HG02973 (cell line): Measurements from ENCODE around the gene CLCA2.

Experiments used
- ATAC-seq: cut with Tn5 transposase; IDR thresholded peaks from one replicate; pipeline ENCODE4 v1.9.1; 2021; ENCODE audit warnings: moderate library complexity; ENCODE audit not compliant: unreplicated experiment

The CLCA2 gene, protein sequence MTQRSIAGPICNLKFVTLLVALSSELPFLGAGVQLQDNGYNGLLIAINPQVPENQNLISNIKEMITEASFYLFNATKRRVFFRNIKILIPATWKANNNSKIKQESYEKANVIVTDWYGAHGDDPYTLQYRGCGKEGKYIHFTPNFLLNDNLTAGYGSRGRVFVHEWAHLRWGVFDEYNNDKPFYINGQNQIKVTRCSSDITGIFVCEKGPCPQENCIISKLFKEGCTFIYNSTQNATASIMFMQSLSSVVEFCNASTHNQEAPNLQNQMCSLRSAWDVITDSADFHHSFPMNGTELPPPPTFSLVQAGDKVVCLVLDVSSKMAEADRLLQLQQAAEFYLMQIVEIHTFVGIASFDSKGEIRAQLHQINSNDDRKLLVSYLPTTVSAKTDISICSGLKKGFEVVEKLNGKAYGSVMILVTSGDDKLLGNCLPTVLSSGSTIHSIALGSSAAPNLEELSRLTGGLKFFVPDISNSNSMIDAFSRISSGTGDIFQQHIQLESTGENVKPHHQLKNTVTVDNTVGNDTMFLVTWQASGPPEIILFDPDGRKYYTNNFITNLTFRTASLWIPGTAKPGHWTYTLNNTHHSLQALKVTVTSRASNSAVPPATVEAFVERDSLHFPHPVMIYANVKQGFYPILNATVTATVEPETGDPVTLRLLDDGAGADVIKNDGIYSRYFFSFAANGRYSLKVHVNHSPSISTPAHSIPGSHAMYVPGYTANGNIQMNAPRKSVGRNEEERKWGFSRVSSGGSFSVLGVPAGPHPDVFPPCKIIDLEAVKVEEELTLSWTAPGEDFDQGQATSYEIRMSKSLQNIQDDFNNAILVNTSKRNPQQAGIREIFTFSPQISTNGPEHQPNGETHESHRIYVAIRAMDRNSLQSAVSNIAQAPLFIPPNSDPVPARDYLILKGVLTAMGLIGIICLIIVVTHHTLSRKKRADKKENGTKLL

DNA sequence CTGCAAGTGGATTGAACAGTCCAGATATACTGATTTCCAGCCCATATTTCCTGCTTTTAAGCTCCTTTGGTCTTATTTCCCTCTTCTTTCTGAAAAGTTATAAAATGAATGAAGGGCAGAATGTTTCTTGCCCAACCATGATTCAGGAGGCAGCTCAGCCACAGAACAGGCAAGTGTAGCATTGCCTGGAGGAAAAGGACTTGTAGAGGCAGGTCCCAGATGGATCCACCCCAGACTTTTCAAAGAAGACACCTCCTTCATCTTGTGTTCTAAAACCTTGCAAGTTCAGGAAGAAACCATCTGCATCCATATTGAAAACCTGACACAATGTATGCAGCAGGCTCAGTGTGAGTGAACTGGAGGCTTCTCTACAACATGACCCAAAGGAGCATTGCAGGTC is at the start of gene CLCA2:
Gene CLCA2, plus strand, starts transcription at position 299 of the 400 bp plus-strand sequence. Its CDS starts 77 bp downstream, at position 376.
- ATAC-seq, result no peak

DNA sequence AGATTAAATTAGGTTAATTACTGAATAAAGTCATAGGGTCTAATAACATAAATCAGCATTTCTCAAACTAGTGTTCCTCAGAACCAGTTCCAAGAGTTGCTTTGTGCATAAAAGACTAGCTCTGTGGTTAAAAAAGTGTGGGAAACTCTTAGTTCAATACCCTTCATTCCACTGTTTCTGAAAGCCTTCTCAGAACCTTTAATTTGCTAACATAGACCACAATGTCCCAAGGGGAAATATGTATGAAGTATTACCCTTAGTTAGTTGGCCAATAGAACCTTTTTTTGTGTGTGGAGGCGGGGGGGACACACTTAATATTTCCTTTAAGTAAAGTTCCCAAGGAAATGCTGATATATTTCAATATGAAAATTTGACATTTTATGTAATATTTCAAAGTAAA is 48.3 kb upstream of the CLCA2 start:
- ATAC-seq, result no peak

DNA sequence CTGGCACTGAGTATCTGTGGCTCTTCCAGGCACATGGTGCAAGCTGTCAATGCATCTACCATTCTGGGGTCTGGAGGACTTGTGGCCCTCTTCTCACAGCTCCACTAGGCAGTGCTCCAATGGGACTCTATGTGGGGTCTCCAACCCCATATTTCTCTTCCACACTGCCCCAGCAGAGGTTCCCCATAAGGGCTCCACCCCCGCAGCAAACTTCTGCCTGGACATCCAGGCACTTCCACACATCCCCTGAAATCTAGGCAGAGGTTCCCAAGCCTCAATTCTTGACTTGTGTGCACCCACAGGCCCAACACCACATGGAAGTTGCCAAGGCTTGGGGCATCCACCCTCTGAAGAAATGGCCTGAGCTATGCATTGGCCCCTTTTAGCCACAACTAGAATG is 46.6 kb upstream of the CLCA2 start:
- no peak for ATAC-seq

DNA sequence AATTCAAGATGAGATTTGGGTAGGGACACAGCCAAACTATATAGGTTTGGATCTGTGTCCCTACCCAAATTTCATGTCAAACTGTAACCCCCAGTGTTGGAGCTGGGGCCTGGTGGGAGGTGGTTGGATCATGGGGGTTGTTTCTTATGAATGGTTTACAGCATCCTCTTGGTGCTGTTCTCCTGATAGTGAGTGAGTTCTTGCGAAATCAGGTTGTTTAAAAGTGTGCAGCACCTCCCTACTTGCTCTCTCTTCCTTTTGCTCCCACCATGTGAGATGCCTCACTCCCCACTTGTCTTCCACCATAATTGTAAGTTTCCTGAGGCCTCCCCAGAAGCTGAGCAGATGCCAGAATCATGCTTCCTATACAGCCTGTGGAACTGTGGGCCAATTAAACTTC is 45.2 kb upstream of the CLCA2 start:
- ATAC-seq, result no peak

DNA sequence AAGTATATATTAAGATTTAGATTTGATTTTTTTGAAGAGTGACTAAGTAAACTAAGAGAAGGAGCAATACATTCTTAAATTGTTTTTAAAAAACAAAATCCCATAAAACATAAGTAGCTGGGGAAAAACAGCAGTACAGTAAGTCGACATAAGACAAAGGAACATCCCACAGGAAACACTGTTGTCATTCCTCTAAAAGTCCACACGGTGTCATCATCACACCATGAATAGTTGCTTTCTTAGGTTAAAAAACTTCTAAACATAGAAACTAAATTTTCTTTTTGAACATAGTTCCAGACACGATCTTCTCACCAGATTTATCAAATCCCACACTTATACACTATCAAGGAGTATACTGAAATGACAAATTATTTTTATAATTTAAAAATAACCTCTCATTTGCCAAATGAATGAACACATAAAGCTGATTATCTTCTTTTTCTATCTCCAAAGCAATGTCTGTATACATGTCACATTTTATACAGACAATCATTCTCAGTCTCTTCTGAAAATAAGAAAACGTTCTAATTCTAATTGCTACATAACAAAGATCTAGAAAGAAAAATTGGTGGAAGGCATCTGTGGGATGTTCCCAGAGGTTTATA is 43.6 kb upstream of the CLCA2 start:
- ATAC-seq, result peak; percentile 72

DNA sequence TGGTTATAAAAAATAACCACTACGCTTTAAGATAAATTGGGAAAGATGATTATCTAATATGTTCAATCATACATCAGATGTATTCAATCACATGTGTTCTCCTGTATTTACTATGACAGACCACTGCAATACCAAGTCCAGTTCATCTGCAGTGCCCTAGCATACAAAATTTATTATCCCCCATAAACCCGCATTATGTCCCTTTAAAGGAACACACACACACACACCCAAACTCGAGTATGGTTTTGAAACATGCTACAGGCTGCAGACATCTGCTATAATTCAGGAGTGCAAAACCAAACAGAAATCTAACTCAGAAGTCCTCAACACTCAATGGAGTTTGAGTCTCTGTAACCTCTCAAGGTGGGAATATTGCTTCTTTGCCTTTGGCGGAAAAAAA is 42.7 kb upstream of the CLCA2 start:
- ATAC-seq, result no peak

DNA sequence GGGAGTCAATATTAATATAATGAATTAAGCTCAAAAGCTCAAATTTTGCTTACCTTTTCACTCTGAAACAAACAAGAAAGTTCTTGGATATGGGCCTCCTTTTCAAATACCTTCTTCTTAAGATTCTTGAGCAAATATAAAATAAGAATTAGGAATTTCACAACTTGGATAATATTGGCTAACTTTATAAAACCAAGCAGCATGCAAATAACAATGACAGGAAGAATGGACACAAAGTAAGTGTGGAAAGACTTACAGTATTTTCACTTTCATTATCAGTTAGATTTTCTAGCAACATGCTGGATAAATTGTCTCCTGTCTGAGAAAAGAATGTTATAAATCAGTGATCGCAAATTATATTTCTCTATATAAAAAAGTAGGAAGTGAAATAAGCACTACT is 41.1 kb upstream of the CLCA2 start:
- peak; percentile 55 for ATAC-seq

DNA sequence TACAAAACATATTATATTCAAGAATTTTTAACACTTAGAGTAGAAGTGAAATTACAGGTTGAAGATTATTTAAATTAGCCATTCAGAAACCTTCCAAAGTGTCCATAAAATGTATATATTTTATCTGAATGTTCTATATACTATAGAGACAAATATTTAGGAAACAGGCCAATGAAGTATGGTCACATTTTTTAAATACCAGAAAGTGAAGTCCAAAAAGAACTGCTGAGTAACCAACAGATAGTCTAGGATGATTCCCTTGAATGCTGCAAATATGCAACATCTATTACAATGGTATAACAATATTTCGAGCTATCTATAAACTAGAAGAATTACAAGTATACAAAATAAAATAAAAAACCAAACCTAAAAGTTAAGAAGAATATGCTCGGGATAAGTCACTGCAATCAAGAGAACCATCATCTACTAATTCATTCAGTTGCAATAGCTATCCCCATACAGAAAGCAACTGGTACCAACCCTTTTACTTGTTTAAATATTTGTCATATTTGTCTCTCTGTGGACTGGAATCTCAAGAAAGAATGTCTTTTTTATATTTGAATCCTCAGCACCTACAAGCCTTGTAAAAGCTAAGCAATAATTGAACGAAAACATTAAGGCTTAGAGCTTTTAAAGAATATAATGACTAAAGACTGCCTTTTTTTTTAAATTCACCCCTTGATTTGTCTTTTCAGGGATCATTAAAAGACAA is 35.9 kb upstream of the CLCA2 start:
- ATAC-seq, result no peak

DNA sequence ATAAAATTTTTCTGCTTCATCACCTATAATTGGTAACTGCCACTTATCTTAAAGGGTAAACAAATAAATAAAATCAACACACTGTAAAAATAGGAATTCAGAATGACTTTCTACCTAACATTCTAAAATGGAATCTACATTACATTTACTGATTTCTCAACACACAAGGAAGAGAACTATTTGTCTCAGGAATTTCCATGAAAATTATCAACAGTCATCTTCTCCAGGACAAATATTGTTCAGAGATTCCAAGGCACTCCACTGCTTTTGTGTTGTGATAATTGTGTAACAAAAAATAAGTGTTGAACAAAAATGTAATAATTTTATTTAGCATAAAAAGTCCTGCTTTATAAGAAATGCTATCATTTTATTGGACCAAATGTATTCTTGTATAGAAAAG is 35.2 kb upstream of the CLCA2 start:
- ATAC-seq, result no peak

DNA sequence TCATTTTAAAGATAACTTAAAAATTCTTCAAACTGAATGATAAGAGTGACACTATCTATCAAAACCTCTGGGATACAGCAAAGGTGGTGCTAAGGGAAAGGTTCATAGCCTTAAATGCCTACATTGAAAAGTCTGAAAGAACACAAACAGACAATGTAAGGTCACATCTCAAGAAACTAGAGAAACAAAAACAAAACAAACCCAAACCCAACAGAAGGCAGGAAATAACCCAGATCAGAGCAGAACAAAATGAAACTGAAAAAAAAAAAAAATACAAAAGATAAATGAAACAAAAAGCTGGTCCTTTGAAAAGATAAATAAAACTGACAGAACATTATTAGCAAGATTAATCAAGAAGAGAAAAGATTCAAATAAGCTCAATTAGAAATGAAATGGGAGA is 34.7 kb upstream of the CLCA2 start:
- peak; percentile 81 for ATAC-seq

DNA sequence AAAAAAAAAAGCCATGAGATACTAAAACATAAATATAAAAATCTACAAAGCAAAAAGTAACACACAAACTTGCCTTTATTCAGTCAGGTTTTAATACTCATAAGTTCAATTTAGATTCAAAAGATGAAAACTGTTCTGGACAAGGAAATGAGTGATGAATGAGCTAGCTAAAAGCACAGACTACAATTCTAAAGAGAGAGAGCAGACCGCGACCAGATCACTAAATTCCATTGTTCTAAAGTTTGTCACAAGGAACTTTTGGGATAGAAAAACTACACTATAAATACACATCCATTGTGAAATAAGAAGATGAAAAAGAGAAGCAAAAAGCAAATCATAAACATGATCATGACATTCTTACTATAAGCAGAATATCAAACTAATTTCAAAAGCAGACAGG is 29.6 kb upstream of the CLCA2 start:
- ATAC-seq, result no peak

DNA sequence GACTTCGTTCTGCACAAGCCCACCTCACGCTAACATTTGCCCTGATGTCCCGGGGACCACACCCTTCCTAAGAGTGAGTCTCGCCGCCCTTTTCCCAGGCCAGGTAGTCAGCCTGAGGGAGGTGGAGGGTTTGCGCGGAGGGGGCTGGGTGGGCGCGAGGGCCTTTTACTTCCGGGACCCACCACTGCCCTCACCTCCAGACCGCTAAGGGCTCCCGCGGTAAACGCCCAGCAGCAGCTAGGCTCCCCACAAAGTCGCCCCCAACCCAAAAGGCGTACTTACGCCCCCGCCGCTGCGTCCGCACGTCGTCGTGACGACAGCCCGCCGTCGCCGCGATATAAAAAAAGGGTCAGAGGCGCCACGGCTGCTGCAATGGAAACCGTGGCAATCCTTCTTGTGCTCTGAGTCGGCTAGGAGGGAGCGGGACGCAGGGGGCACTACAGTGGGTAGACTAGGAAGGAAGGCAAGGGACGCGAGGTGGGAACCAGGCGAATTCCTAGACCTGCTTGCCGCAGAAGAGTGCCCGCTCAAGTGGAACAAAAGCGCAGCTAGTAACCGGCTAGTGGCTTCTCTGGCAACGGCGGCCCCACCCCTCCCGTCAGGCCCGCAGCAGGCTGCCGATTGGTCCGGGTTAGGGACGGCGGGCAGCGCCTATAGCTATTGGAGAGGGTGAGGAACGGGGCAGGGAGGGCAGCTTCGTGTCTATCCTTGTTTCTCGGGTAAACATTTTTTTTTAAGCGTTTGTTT is 28.0 kb upstream of the CLCA2 start, which contains the start of gene ODF2L:
Gene ODF2L, minus strand, starts transcription at position 573 of the 747 bp plus-strand sequence. CDS start 9,296 bp downstream, outside the sequence.
- peak; percentile 100 for ATAC-seq

DNA sequence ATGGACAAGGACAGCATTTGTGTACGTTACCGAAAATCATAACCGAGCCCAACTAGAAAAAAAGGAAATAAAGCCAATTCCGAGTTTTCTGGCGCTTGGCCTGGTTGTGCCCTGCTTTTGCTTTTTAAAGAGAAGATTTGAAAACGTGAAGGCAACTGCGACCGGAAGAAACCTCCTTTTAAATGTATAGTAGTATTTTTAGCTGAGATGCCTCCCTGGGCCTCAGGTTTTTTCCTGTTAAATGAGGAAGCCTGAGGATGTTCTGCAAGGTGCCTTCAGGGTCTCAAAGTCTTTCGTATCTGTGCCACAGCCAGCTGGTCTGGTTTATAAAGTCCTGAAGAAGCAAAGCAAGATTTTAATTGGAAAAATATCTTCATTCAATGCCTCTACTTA is 27.5 kb upstream of the CLCA2 start:
- ATAC-seq, result peak; percentile 2

DNA sequence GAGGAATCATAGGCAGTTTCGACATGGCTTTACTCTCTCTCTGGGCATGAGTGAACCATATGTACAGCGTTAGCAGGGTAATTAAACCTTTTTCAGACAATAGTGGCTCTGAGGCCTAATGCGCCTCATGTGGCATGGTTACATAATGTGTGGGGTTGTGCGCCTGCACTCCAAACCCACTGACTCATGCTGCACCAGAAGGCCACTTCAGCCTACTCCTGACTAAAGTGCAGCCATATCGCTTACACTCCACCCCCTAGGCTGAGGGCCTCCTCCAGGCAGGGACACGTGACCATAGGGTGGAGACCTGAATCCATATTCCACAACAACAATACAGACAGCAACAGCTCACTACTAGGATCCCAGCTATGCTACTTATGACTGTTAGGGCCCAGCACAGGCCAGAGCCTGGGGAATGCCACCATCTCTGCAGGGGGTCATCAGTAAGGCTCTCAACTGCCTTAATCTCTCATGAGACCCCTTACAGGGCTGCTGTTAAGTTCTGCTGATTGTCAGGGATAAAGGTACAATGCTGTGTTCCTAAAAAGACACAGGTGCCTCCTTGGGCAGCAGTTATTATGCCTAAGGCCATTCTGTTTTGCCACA is 14.5 kb upstream of the CLCA2 start:
- no peak for ATAC-seq

DNA sequence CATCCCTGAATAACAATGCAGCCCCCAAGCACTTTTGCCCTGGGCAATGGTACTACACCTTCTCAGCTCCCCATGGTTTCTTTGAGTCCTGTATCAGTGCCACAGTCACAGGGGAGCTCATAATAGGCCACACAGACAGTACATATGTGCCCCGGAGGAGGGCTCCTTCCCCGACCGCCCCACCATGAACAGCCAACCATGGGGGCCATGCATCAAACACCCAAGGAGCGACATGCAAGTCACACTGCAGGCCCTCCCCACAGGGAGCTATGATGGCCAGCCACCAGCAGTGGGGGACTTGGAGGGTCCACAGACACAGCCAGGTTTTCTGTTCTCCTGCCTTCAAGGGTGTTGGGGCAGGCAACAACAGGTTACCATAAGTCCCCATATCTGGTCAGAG is 13.1 kb upstream of the CLCA2 start:
- no peak for ATAC-seq

DNA sequence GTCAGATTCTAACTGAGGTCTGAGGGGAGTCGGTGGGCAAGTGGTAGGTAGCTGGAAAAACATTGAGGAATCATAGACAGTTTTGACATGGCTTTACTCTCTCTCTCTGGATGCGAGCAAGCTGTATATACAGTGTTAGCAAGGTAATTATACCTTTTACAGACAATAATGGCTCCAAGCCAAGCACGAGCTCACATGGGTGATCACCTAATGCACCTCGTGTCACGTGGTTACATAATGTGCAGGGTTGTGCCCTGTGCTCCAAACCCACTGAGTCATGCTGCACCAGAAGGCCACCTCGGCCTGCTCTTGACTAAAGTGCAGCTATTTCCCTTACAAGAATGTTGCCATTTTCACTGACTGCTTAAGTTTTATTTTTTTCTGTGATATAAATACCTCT is 7.6 kb upstream of the CLCA2 start:
- no peak for ATAC-seq

DNA sequence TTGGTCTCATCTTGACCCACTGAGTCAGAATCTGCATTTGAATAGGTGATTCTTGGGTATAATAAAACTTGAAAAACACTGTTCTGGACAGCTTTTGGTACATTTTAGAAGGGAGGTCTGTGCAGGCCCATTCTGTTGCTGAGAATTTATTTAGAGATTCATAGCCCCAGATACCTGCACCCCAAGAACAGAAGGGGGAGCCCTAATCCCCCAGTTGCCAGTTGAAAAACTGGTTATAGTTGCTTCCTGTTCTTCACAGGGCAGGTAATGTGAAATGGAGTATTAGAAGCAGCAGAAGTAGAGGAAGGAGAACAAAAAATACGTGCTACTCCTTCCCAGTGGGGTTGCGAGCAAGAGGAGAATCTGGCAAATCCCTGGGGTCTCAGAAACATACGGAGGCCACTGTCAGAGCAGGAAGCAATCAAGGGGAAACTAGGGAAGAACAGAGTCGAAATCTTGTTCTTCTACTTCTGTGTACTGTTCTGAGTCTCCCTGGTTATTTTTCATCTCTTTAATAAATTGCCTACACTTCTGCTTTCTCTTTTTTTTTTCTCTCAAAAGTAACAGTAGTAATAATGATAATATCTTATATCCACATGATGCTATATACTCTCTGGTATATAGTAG is 4.6 kb upstream of the CLCA2 start:
- peak; percentile 87 for ATAC-seq

DNA sequence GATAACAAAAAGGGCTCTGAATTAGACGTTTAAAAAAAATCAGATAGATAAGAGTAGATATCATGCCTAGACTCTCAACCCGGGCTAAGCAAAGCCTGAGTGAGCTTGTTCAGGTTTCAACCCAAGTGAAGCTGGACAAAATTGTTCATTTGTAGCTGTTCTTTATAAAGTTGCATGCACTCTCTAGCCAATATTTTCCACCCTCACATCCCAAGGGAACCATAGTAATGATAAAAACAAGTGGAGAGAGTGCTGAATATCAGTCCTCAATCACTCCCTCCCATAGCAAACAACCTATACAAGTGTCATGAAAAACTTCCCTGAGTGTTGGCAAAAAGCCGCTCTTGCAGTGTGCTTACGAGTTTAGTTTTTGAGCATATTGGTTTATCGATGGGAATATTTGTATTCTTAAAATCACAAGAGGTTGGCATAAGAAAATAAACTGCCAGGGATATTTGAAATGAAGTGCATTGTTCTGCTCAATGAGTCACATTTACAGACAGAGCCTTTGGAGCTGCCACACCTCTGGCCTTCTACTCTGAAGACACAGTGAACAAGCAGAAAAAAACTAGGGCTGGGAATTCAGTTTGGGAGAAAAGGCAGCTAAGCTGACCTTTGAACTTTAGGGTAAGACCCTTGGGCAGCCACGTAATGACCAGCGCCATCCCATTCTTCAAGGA is 2.2 kb upstream of the CLCA2 start:
- ATAC-seq, result no peak

DNA sequence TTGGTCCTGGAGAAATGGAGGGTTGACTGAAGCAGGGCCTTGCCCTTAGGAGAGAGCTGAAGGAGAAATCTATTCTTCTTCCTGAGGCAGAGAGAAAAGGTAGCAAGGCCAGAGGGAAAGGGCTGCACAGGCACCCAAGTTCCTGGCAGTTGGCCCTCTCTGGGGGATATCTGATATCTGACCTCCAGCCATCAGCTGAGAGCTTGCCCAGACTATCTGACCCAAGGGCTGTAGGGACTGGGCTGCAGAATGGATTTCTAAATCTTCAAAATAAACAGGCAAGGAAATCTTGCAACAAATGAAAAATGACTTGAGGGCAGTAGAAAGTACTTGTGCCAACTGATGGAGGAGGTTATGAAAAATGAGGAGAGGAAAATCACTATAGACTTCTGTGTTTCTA is 498 bp upstream of the CLCA2 start:
- no peak for ATAC-seq
